SHP77 (cell line): Measurements from ENCODE around the gene CPSF7.

Source experiments
- DNase-seq, 2 experiments: peaks; one replicate each; lab custom pipeline; 2025; lab: John Stamatoyannopoulos, UW

Gene CPSF7

GRCh38 chr11:61357233-61357893, 72.4 kb downstream of the CPSF7 start:
- DNase-seq, result no peak

DNA sequence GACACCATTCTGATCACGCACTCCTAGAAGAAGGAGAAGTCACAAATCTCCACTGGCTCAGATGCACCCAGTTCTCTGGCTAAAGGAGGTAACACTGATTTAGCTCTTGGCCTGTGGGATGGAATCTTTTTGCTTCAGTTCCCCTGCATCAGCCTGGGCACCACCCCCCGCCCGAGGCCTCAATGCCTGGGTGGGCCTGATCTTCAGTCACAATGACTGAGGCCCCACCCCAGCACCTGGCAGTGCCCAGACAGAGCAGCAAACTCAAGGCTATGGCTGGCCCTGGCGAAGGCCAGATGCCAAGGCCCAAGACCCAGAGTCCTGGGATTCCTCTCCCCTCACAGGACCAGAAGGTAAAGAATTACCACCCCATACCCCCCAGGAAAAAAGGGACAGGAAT, 73.1 kb downstream of the CPSF7 start:
- no peak for DNase-seq

- DNase-seq, result no peak
Measured at GRCh38 chr11:61354208-61354607, 75.6 kb downstream of the CPSF7 start.

GRCh38 chr11:61353131-61354067, 76.4 kb downstream of the CPSF7 start:
- no peak for DNase-seq
